ENCODE measurements around the gene SIGLEC1. TPM values are rescaled to one million over a fixed set of nuclear protein-coding genes. Genes with fewer than 3 reads are reported as not detected.

The SIGLEC1 gene
- total and polyA plus RNA-seq, 2 of the 4 experiments (the other 2 are of a cell fraction) = not detected

- TF ChIP-seq RCOR1 (IDR thresholded peaks at IDR 0.05; ENCODE audit: insufficient replicate concordance, low read length) (no peak), MAZ (IDR thresholded peaks at IDR 0.05; ENCODE audit: borderline replicate concordance, low read depth, low read length) (no peak), BHLHE40 (IDR thresholded peaks at IDR 0.05; ENCODE audit: low read depth, low read length) (no peak), FOS (IDR thresholded peaks at IDR 0.05; ENCODE audit: low read depth, low read length) (no peak), CHD1 (IDR thresholded peaks at IDR 0.05; ENCODE audit: low read depth, low read length) (no peak), MAFK (IDR thresholded peaks at IDR 0.05; ENCODE audit: low read depth, low read length) (no peak), USF2 (IDR thresholded peaks at IDR 0.05; ENCODE audit: low read depth, low read length) (no peak), RAD21 (IDR thresholded peaks at IDR 0.05; ENCODE audit: low read length) (no peak), CTCF (conservative IDR thresholded peaks at IDR 0.05; ENCODE audit: low read depth, low read length) (no peak), POLR2A (IDR thresholded peaks at IDR 0.05; ENCODE audit: low read depth, low read length) (no peak), ELK1 (IDR thresholded peaks at IDR 0.05; ENCODE audit: borderline replicate concordance, low read depth, low read length) (no peak), SMC3 (IDR thresholded peaks at IDR 0.05; ENCODE audit: low read depth, low read length) (no peak), MXI1 (IDR thresholded peaks at IDR 0.05; ENCODE audit: borderline replicate concordance, low read depth, low read length) (no peak), CEBPB (IDR thresholded peaks at IDR 0.05; ENCODE audit: low read depth, low read length) (no peak), NFE2L2 (IDR thresholded peaks at IDR 0.05; ENCODE audit: low read depth, low read length) (no peak), RFX5 (IDR thresholded peaks at IDR 0.05; ENCODE audit: low read depth, low read length) (no peak)
These were observed 41.5 kb downstream of the SIGLEC1 start for GRCh38 chr20:3670945-3671344.

More at GRCh38 chr20:3670945-3671344, 41.5 kb downstream of the SIGLEC1 start:
- H4K8ac ChIP-seq (ENCODE audit: low read depth in 2 of 2, low read length in 2 of 2) = no peak overlapping the region
- no peak overlapping the region for H2BK5ac ChIP-seq (ENCODE audit: low read depth, low read length, poor library complexity, severe bottlenecking)
- no peaks in the 10 kb centered on the region for H3K9me3 ChIP-seq (ENCODE audit: control insufficient read depth, insufficient read depth, low read length)
- H3K9ac ChIP-seq (ENCODE audit: low read depth, low read length) = no peak overlapping the region
- H3K56ac ChIP-seq (ENCODE audit: extremely low read depth, insufficient read depth, low read length) = no peak overlapping the region
- CTCF ChIA-PET = interaction anchor here (0.8 kb wide), 1 partner anchor 98 kb away, joined by 3 read pairs; no protein-coding TSS in a partner anchor
- H2BK15ac ChIP-seq (ENCODE audit: low read depth, low read length) = no peak overlapping the region
- WGBS, 2 experiments (ENCODE audit: extremely low coverage in 2 of 2, insufficient read length in 1 of 2) = 90% methylated on average over 5 of the region's 10 CpGs; no CpG with 5 or more reads in 1 of the 2 experiments
- no peak overlapping the region for H2BK20ac ChIP-seq (ENCODE audit: low read depth, low read length)
- H3K14ac ChIP-seq (replicated peaks; ENCODE audit: low read depth, low read length) = no peak overlapping the region
- H3K4me3 ChIP-seq (ENCODE audit: insufficient read depth, low read depth, low read length) = no peak overlapping the region
- no peak overlapping the region for H3K18ac ChIP-seq (ENCODE audit: low read depth, low read length)
- no peaks in the 10 kb centered on the region for H3K79me1 ChIP-seq (ENCODE audit: low read depth in 1 of 2, low read length in 2 of 2)
- H4K5ac ChIP-seq (ENCODE audit: low read depth, low read length) = no peak overlapping the region
- POLR2A ChIA-PET (ENCODE audit: unreplicated experiment) = no interaction called here
- intact Hi-C loops (cut with micrococcal nuclease) = loop anchor here (10.0 kb wide), 1 partner anchor 414 kb away; no protein-coding TSS in a partner anchor
- no peak overlapping the region for H3K4me2 ChIP-seq (ENCODE audit: low read depth, low read length)
- H3K27ac ChIP-seq (ENCODE audit: insufficient read depth, low read length) = no peak overlapping the region
- H2AK5ac ChIP-seq (ENCODE audit: low read depth, low read length) = no peak overlapping the region
- no peaks in the 10 kb centered on the region for H4K20me1 ChIP-seq (ENCODE audit: insufficient read depth, low read length)
- DNase-seq (no peak), ATAC-seq (ENCODE audit: low read depth) (no peak)
- no peaks in the 10 kb centered on the region for H3K9me1 ChIP-seq (ENCODE audit: insufficient read depth, low read length)
- H2BK120ac ChIP-seq (ENCODE audit: low read depth, low read length) = no peak overlapping the region
- dilution Hi-C loops (cut with HindIII; ENCODE audit: low sequenced_read_pairs, unreplicated experiment) = no loop called here
- H3K4me1 ChIP-seq (ENCODE audit: control insufficient read depth, insufficient read depth, low read length) = 0 out of 2 replicates have a peak, but pooled peaks cover 3% of the 10 kb centered on the region
- H3K36me3 ChIP-seq (ENCODE audit: control insufficient read depth, insufficient read depth, low read length) = no peaks in the 10 kb centered on the region
- peaks cover 54% of the 10 kb centered on the region for H3K27me3 ChIP-seq (ENCODE audit: control insufficient read depth, insufficient read depth, low read length)
- no peak overlapping the region for H2AFZ ChIP-seq (replicated peaks; ENCODE audit: low read length, poor library complexity)
- no peak overlapping the region for H3K23ac ChIP-seq (ENCODE audit: low read depth, low read length)
- in situ Hi-C loops (cut with MboI; ENCODE audit: low sequenced_read_pairs) = no loop called here
- no peak overlapping the region for H3K4ac ChIP-seq (ENCODE audit: low read depth, low read length)
- H4K91ac ChIP-seq (ENCODE audit: insufficient read depth, low read depth, low read length) = no peak overlapping the region
- H2AK9ac ChIP-seq (replicated peaks; ENCODE audit: low read depth, low read length, poor library complexity) = no peak overlapping the region
- BruUV-seq (replicated peaks) = no TSS peak

Measured in IMR-90 (cell line).